Ishikawa (cell line): Measurements from ENCODE around the gene ZNF74.

Source experiments
- CREB1 ChIP-seq: IDR thresholded peaks from 2 replicates; pipeline ENCODE4 v1.6.1; 2012; ENCODE audit warnings: low read depth
- EP300 ChIP-seq: IDR thresholded peaks from 2 replicates; pipeline ENCODE4 v1.6.1; 2012; ENCODE audit warnings: borderline replicate concordance
- FOXM1 ChIP-seq: IDR thresholded peaks from 2 replicates; pipeline ENCODE4 v1.6.1; 2012; ENCODE audit warnings: low read depth, borderline replicate concordance
- NFIC ChIP-seq: IDR thresholded peaks from 2 replicates; pipeline ENCODE4 v1.6.1; 2012
- RAD21 ChIP-seq: IDR thresholded peaks from 2 replicates; pipeline ENCODE4 v1.6.1; 2012; ENCODE audit warnings: low read depth
- TAF1 ChIP-seq: IDR thresholded peaks from 2 replicates; pipeline ENCODE4 v1.6.1; 2012; ENCODE audit warnings: low read depth, mild to moderate bottlenecking
- TCF12 ChIP-seq: IDR thresholded peaks from 2 replicates; pipeline ENCODE4 v1.6.1; 2012; ENCODE audit warnings: low read depth
- TF ChIP-seq, protein P1 (sequence below): IDR thresholded peaks from 2 replicates; pipeline ENCODE4 v1.6.1; 2012
- TF ChIP-seq, protein P2 (sequence below): IDR thresholded peaks from 2 replicates; pipeline ENCODE4 v1.6.1; 2012
- TF ChIP-seq, protein P3 (sequence below): IDR thresholded peaks from 2 replicates; pipeline ENCODE4 v1.6.1; 2012; ENCODE audit warnings: low read depth, mild to moderate bottlenecking

DNA sequence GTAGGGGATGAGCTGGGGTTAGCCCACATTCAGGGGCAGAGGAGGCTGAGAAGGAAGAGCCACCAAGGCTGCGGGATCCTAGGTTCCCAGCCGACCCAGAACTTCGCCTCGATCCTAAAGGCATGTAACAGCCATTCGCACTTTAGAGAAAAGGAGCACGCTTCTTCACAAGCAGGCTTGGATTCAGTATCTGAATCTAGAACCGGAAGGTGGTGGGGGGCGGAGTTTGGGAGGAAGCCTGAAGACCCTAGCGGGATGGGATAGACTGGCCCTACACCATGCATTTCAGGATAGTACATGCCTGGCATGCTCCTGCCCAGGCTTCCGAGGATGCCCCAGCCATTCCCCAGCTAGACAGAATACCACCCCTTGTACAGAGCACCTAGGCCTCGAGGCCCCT, 39.2 kb downstream of the ZNF74 start:
- TF ChIP-seq, protein P1, sequence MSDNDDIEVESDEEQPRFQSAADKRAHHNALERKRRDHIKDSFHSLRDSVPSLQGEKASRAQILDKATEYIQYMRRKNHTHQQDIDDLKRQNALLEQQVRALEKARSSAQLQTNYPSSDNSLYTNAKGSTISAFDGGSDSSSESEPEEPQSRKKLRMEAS = no peak
- TF ChIP-seq TAF1 = no peak
- TF ChIP-seq EP300 = no peak
- TF ChIP-seq FOXM1 = no peak
- TF ChIP-seq, protein P2, sequence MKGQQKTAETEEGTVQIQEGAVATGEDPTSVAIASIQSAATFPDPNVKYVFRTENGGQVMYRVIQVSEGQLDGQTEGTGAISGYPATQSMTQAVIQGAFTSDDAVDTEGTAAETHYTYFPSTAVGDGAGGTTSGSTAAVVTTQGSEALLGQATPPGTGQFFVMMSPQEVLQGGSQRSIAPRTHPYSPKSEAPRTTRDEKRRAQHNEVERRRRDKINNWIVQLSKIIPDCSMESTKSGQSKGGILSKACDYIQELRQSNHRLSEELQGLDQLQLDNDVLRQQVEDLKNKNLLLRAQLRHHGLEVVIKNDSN = no peak
- no peak for TF ChIP-seq CREB1
- no peak for TF ChIP-seq RAD21
- TF ChIP-seq TCF12 = no peak
- TF ChIP-seq, protein P3, sequence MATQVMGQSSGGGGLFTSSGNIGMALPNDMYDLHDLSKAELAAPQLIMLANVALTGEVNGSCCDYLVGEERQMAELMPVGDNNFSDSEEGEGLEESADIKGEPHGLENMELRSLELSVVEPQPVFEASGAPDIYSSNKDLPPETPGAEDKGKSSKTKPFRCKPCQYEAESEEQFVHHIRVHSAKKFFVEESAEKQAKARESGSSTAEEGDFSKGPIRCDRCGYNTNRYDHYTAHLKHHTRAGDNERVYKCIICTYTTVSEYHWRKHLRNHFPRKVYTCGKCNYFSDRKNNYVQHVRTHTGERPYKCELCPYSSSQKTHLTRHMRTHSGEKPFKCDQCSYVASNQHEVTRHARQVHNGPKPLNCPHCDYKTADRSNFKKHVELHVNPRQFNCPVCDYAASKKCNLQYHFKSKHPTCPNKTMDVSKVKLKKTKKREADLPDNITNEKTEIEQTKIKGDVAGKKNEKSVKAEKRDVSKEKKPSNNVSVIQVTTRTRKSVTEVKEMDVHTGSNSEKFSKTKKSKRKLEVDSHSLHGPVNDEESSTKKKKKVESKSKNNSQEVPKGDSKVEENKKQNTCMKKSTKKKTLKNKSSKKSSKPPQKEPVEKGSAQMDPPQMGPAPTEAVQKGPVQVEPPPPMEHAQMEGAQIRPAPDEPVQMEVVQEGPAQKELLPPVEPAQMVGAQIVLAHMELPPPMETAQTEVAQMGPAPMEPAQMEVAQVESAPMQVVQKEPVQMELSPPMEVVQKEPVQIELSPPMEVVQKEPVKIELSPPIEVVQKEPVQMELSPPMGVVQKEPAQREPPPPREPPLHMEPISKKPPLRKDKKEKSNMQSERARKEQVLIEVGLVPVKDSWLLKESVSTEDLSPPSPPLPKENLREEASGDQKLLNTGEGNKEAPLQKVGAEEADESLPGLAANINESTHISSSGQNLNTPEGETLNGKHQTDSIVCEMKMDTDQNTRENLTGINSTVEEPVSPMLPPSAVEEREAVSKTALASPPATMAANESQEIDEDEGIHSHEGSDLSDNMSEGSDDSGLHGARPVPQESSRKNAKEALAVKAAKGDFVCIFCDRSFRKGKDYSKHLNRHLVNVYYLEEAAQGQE = no peak
- no peak for TF ChIP-seq NFIC
